Measurements from ENCODE around the gene CDKN2AIP.
"Not testable (repeated sequence)": the region's sequence is repeated elsewhere in the genome, so short reads cannot be mapped to it uniquely, and the experiment has no call there.

Gene CDKN2AIP

GRCh38 chr4:183448436-183448835 lies 4.0 kb downstream of the CDKN2AIP start:
- DNase-seq (ENCODE audit: low read depth in 3 of 3), result no peak

DNA sequence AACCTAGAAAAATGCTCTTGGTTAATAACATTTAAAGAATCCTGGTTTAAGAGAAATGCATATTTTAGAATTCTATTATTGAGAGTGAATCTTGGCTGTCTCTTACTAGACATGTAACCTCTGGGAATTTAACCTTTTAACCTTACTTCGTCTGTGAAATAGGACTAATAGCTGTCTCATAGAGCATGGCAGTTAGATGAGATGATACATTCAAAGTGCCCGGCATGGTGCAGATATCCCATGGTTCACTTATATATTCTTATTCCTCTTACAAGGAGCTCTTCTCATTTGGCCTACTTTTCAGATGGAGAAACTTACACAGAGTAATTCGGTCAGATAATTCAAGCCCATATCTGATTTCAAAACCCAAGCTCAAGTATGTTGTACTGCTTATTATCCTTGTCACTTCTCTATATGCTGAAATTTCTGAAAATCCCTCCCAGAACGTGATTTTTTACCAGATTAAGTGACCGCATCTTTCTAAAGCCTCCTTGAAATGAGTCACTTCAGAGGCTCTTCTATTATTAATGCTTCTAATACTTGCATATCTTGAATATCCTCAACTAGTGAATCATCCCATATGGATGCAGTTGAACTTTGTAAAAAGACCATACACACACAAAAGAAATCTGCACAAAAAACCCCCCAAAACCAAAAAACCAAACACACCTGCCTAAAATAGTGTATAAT lies 4.9 kb downstream of the CDKN2AIP start:
- DNase-seq (ENCODE audit: low read depth in 3 of 3), result no peak

DNA sequence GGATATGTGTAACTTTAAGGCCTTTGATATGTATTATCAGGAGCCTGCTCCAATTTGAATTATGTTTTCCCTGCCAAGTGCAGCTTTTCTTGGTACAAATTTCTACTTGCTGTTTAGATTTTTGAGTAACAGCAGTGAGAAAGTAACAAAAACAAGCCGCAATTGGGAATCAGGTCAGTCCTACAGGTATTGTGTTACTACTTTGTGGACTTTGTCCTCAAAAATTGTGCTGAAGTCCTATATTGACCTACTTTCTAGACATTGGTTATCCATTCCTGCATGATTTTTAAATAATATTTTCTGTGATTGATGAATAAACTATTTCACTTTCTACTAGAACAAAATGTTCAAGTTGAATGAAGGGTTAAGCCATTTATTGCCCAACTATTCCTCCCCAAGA lies 5.7 kb downstream of the CDKN2AIP start:
- no peak for DNase-seq (ENCODE audit: low read depth in 3 of 3)

DNA sequence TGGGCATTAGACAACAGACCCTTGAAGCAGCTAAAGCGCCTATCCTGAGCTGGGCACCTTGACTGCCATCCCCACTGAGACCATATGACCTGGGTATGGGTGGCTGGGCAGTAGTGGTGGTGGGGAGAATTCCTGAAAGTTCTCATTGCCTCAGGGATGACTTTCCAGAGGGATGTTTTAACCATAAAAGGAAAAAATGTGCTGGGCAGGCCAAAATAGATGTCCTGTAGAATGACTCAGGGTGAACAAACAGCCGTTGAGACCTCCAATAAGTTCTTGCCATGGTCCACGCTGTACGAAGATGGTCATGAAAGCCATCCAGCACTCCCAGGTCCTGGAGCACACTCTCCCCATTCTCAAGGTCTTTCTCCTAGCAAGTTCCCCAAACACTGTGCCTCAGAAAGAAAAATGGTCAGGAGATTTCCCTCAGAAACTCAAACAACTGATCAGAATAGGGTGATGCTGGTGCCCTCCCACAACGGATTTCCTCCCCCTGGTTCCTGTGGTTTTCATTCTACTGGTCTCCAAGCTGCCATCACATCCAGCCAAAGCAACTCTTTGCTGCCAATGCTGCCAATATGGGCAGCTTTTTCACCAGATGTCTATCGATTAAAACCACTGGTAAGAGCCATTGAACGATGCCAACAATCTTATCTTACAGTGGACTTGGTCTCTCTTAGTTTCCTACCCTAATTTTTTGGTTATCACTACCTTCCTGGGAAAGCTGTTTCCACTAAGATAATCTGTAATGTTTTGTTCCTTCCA lies 11.2 kb downstream of the CDKN2AIP start:
- no peak for DNase-seq (ENCODE audit: low read depth in 3 of 3)

DNA sequence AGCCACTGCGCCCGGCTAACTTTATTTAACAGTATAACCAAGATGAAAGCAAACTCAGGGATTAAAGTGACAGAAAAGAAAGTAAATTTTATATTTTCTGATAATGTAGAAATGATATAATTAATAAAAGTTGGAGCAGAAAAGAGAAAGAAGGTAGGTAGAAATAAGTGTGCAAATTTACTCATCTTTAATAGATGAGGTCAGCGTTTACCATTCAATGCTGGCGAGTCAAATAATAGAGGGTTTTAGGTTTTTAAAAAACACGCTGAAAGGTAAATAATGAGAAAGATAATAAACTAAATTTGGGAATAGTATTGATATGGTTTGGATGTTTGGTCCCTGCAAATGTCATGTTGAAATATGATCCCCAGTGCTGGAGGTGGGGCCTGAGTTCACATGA lies 13.6 kb downstream of the CDKN2AIP start:
- no peak for DNase-seq (ENCODE audit: low read depth in 3 of 3)

DNA sequence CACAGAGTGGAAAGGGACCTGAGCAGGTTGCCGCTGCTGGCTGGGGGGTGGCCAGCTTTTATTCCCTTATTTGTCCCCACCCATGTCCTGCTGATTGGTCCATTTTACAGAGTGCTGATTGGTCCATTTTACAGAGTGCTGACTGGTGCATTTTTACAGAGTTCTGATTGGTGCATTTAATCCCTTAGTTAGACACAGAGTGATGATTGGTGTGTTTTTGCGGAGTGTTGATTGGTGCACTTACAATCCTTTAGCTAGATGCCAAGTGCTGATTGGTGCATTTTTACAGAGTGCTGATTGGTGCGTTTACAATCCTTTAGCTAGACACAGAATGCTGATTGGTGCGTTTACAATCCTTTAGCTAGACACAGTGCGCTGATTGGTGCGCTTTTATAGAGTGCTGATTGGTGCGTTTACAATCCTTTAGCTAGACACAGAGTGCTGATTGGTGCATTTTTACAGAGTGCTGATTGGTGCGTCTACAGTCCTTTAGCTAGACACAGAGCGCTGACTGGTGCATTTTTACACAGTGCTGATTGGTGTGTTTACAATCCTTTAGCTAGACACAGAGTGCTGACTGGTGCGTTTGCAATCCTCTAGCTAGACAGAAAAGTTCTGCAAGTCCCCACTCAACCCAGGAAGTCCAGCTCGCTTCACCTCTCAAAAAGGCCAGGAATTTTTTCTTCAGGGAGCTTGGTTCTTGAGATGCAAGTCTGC lies 19.6 kb downstream of the CDKN2AIP start:
- DNase-seq (ENCODE audit: low read depth in 3 of 3), result not testable (repeated sequence)

DNA sequence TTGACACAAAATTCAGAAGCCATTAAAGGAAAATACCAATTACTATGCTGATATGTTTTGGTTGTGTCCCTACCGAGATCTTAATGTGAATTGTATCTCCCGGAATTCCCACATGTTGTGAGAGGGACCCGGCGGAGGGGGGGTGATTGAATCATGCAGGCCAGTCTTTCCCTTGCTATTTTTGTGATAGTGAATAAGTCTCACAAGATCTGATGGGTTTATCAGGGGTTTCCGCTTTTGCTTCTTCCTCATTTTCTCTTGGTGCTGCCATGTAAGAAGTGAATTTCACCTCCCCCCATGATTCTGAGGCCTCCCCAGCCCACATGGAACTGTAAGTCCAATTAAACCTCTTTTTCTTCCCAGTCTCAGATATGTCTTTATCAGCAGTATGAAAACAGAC lies 21.4 kb downstream of the CDKN2AIP start:
- not testable (repeated sequence) for DNase-seq (ENCODE audit: low read depth in 3 of 3)

DNA sequence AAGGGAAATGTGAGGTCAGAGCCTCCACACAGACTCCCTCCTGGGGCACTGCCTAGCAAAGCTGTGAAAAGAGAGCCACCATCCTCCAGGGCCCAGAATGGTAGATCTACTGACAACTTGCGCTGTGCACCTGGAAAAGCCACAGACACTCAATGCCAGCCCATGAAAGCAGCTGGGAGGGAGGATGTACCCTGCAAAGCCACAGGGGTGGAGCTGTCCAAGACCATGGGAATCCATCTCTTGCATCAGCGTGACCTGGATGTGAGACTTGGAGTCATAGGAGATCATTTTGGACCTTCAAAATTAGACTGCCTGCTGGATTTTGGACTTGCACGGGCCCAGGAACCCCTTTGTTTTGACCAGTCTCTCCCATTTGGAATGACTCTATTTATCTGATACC lies 22.8 kb downstream of the CDKN2AIP start:
- DNase-seq (ENCODE audit: low read depth in 3 of 3), result no peak

DNA sequence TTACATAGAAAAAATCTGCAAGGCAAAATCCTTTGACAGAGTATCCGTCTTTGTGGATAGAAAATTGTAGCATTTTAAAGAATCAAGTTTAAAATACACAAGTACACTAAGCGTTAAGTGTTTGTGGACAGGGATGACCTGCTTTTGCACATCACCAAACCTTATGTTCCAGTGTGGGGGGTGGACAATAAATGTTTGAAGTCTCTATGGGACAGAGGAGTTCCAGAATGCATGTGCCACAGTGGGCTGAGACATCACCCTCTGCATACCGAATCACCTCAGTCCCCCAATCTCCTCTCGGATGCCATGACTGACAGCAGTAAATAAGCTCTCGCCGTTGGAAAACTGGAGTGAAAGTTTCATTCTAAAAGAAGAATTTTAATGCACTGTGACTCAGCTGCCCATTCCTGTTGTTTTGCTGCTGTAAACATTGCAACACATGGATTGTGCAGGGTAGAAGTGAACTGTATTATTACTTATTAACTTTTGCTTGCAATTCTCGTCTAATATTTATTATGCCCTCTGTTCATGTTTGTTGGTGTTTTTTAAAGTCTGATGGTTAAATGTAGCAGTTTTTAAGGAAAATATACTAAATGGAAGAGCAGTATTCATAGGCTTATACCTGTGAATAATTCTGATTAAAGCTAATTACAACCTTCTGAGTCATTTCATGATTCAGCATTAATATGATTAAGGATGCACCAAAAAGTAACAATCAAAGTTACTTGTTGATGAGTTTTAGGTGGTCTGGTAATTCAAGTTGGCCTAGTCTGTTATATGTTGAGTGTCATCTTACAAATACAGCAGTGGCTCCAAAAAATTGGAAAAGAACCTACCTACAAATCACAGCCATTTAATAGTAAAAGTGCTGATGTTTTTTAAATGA lies 24.0 kb downstream of the CDKN2AIP start:
- no peak for DNase-seq (ENCODE audit: low read depth in 3 of 3)

GRCh38 chr4:183469285-183469684 lies 24.8 kb downstream of the CDKN2AIP start:
- no peak for DNase-seq (ENCODE audit: low read depth in 3 of 3)

DNA sequence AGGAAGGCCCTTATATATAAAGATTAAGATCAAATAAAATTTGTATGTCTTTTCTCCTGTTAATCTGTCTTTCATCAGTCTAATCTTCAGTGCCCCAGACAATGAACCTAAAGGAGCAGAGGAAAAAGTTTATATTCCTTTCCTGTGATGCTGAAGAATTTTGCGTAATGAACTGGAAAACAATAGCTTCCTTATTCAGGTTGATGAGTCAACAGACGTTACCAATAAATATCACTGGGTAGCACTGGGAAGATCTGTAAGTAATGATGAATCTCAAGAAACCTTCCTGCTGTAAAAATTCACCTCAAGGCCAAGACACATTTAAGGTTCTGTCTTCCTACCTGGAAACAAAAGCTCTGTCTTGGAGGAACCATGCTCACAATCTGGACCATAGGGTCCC lies 25.5 kb downstream of the CDKN2AIP start:
- no peak for DNase-seq (ENCODE audit: low read depth in 3 of 3)

- DNase-seq (ENCODE audit: low read depth in 3 of 3), result no peak
These were observed 26.4 kb downstream of the CDKN2AIP start for GRCh38 chr4:183470821-183471220.

DNA sequence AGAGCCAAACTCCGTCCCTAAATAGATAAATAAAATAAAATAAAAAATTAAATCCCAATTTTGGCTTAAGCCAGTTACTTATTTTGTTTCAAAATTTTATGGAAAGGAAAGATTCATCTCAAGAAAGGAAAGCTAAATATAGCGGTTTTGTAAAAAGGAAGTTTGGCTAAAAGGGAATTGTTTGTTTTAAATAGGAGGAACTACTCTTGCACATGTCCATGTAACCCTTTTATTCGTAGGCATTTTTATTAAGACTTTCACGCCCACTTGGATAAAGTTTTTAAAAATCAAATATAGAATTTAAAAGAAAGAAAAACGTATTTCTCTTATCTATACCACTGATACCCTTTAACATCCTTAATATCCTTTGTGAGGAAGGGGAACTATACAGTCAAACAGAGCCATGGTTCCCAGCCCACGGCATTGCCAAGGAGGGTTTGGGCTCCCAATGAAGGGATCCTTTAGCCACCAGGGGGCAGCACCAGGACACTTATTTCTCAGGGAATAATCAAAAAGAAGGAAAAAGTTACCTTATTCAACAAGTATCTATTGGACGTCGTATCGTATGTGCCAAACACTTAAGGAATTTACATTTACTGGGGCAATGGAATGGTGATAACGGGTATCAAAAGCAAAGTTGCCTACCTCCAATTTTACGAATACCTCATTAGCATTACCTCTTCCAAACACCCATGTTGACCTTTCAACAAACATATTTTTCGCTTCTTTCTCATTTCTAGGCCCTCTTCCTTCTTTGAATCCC lies 27.7 kb downstream of the CDKN2AIP start:
- DNase-seq (ENCODE audit: low read depth in 3 of 3), result peak; percentile 64 to 81 (median 77)

- no peak for DNase-seq (ENCODE audit: low read depth in 3 of 3)
These were observed 33.7 kb downstream of the CDKN2AIP start for GRCh38 chr4:183478123-183478522.

DNA sequence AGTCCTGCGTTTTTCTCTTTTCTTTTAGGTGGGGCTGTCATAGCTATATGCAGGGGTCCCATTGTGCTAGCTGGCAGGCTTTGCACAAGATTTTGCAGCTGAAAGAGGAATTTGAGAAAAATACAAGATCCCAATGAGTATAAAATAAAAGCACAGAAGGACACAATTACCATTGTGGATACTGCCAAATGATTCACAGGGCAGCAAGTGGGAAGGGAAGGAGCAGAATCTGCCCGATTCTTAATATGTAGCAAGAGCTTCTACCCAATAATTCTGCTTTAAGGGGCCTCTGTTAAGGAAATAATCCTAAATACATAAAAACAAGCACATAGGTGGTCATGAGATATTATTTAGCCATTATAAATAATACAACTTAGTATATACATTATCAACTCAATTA lies 34.5 kb downstream of the CDKN2AIP start:
- no peak for DNase-seq (ENCODE audit: low read depth in 3 of 3)

GRCh38 chr4:183482515-183483095 lies 38.2 kb downstream of the CDKN2AIP start:
- not testable (repeated sequence) for DNase-seq (ENCODE audit: low read depth in 3 of 3)

- DNase-seq (ENCODE audit: low read depth in 3 of 3), result no peak
These were observed 39.6 kb downstream of the CDKN2AIP start for GRCh38 chr4:183483997-183484396.

DNA sequence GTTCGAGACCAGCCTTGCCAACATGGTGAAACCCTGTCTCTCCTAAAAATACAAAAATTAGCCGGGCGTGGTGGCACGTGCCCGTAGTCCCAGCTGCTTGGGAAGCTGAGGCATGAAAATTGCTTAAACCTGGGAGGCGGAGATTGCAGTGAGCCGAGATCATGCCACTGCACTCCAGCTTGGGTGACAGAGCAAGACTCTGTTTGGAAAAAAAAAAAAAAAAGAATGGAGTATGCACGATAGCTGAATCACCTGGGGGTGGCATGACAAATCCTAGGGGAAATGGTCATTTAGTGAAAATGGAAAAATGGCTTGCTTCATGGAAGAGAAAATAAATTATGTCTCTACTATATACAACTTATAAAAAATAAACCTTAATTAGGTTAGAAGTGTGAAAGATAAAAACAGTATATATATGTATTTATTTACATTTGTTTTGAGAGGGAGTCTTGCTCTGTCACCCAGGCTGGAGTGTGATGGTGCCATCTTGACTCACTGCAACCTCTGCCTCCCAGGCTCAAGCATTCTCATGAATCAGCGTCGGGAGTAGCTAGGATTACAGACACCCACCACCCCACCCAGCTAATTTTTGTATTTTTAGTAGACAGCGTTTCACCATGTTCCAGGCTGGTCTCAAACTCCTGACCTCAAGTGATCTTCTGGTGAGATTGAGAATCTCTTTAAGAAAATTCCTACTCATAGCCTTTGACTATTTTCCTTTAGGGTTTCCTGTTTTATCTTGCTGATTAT lies 41.1 kb downstream of the CDKN2AIP start:
- DNase-seq (ENCODE audit: low read depth in 3 of 3), result no peak

DNA sequence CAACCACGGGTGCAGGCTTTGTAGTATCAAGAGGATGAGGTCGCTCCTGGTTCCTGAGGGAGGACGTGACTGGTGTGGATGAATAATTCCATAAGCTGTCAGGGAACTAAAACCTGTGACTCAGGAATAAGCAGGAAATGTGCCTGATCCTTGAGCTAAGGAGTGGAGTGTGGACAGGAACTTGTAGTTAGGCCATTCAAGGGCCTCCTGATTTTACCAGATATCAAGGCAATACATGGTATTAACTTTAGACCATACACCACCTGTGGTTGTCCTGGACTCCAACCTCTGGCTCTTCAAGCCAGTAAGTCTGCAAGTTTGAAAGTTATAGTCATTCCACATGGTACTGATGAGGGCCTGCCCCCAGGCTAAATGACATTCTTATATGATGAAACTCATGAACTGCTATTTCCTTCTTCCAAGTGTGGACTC lies 48.4 kb downstream of the CDKN2AIP start:
- no peak for DNase-seq (ENCODE audit: low read depth in 3 of 3)

DNA sequence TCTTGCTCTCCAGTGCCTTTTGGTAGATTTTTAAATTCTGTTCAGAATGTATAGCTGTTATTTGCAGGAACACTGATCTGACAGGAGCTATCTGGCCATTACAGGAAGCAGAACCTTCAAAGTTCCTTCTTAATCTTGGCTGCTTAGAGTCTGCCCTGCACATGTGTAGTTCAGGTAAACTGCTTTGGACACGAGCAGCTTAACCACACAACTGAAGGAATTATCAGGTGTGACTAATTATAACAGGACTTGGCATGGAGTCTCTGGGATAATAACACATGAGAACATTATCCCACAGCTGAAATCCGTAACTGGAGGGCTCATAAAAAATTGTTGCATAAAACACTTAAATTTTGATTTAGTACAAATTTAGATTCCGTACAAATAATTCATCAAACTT lies 48.8 kb downstream of the CDKN2AIP start:
- no peak for DNase-seq (ENCODE audit: low read depth in 3 of 3)

Measured in stimulated activated CD4-positive, alpha-beta T cell treated with anti-CD3 and anti-CD28 coated beads, TNF-alpha, amount 100 ng/mL, for 4 hours (primary cell).